GM19455 (cell line): ENCODE measurements around the gene MAML3.

Source experiments
- ATAC-seq: cut with Tn5 transposase; IDR thresholded peaks from one replicate; pipeline ENCODE4 v1.9.1; 2021; ENCODE audit not compliant: unreplicated experiment

The MAML3 gene

GRCh38 chr4:139934708-139935195 lies 219.2 kb downstream of the MAML3 start:
- no peak for ATAC-seq

GRCh38 chr4:139934057-139934707 lies 219.8 kb downstream of the MAML3 start:
- ATAC-seq: no peak

- no peak for ATAC-seq
Observed at GRCh38 chr4:139933541-139933940, 220.4 kb downstream of the MAML3 start.

GRCh38 chr4:139933104-139933503 lies 220.9 kb downstream of the MAML3 start:
- ATAC-seq: no peak

GRCh38 chr4:139924782-139925181 lies 229.2 kb downstream of the MAML3 start:
- ATAC-seq: no peak

GRCh38 chr4:139922406-139923024 lies 231.5 kb downstream of the MAML3 start:
- ATAC-seq: no peak

GRCh38 chr4:139921429-139922184 lies 232.4 kb downstream of the MAML3 start:
- ATAC-seq: no peak

GRCh38 chr4:139920486-139921002 lies 233.4 kb downstream of the MAML3 start:
- no peak for ATAC-seq

- ATAC-seq: no peak
Observed at GRCh38 chr4:139919521-139919920, 234.5 kb downstream of the MAML3 start.

GRCh38 chr4:139919004-139919403 lies 235.0 kb downstream of the MAML3 start:
- no peak for ATAC-seq

- no peak for ATAC-seq
Observed at GRCh38 chr4:139918591-139918990, 235.4 kb downstream of the MAML3 start.

GRCh38 chr4:139917896-139918295 lies 236.1 kb downstream of the MAML3 start:
- no peak for ATAC-seq

- no peak for ATAC-seq
Observed at GRCh38 chr4:139916041-139916440, 237.9 kb downstream of the MAML3 start.

- ATAC-seq: no peak
Observed at GRCh38 chr4:139915037-139915436, 238.9 kb downstream of the MAML3 start.

GRCh38 chr4:139913995-139914598 lies 239.9 kb downstream of the MAML3 start:
- no peak for ATAC-seq

- no peak for ATAC-seq
Observed at GRCh38 chr4:139913398-139913990, 240.5 kb downstream of the MAML3 start.

GRCh38 chr4:139912445-139912844 lies 241.5 kb downstream of the MAML3 start:
- ATAC-seq: no peak

GRCh38 chr4:139910106-139910505 lies 243.9 kb downstream of the MAML3 start:
- ATAC-seq: no peak

- no peak for ATAC-seq
Observed at GRCh38 chr4:139908636-139909437, 245.1 kb downstream of the MAML3 start.
